GM18499 (cell line): Measurements from ENCODE around the gene SRSF3.
"Not testable (repeated sequence)": the region's sequence is repeated elsewhere in the genome, so short reads cannot be mapped to it uniquely, and the experiment has no call there.

Experiments
- ATAC-seq: cut with Tn5 transposase; IDR thresholded peaks from one replicate; pipeline ENCODE4 v1.9.1; 2021; ENCODE audit warnings: moderate number of reproducible peaks; ENCODE audit not compliant: insufficient read depth, unreplicated experiment

SRSF3 gene

DNA sequence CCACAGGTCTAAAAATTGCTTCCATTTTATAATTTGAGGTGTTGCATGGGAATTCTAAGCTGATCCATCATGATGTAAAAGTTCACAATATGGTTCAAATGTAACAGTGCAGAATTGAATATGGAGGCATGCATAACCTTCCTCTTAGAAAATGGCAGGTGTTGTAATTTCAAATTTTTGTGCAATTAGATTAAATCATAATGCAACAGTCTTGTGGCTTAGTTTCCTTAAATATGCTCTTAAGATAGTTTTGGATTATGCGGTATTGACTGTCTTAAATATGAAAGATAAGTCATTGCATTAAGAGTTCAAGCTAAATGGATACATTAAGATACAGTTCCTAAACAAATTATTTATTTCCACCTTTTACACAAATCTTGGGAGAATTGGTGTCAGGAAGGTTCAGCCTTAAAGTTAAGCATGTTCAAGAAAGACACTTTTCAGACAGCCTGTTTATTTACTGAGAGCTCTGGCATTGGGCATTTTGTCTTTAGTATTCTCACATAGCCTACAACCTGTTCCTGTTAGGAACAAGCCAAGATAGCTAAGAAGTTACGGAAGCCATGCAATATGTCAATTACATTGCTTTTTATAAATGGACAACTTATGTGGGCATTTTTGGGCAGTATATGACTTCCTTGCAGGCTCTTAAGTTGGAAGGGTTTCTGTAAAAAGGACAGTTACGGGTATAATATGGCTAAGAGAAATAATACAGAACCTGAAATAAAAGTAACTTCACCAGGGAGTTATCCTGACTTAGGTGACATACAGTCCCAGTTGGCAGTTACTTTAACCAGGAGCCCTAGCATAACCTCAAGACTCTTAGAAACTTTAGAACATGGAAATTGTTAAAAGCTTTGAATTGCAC, 9.3 kb downstream of the SRSF3 start:
- no peak for ATAC-seq

DNA sequence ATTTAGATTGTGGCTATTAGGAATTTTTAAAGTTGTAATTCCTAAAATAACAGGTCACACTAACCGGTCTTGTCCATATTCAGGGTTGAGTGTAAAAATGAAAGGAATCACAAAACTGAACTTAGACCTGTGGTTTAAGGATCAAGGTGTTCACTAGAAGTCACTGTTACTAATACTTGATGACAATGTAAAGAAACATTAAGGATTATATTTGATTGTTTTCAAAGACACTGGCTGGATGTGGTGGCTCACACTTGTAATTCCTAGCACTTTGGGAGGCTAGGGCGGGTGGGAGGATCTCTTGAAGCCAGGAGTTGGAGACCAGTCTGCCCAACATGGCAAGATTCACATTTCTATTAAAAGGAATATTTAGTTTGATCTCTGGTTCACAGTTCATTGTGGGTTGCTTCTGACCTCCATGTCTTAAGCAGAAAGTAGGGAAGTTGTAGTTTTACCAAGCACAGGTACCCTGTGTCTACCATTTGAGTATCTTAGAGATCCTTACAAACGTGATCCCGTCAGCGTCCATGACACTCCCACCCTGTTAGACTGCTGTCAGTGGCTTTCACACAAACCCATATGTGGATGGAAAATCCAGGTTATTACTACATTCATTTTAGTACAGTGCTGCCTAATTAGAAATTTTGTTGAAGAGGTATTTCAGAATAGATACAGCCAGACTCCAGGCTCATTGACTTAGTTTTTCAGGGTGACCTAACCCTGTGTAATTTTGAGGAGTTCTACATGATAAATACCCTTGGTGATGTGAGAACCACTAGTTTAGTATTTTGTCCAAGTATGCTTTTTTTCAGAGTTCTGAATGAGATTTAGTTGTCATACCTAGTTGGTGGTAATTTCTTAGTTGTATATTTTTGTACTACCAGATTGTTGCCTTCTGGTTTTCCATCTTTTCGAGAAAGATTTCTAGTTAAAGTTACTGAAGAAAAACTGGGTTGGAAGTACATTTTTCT, 10.2 kb downstream of the SRSF3 start:
- ATAC-seq, result no peak

DNA sequence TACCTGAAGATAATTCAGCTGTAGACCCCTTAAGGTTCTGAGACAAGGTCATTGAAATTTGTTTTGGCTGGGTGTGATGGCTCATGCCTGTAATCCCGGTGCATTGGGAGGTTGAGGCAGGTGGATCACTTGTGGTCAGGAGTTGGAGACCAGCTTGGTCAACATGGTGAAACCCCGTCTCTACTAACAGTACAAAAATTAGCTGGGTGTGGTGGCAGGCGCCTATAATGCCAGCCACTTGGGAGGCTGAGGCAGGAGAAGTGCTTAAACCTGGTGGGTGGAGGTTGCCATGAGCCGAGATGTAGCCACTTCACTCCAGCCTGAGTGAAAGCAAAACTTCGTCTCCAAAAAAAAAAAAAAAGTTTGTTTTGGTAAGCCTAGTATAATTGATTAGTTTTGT, 11.0 kb downstream of the SRSF3 start:
- ATAC-seq, result no peak

DNA sequence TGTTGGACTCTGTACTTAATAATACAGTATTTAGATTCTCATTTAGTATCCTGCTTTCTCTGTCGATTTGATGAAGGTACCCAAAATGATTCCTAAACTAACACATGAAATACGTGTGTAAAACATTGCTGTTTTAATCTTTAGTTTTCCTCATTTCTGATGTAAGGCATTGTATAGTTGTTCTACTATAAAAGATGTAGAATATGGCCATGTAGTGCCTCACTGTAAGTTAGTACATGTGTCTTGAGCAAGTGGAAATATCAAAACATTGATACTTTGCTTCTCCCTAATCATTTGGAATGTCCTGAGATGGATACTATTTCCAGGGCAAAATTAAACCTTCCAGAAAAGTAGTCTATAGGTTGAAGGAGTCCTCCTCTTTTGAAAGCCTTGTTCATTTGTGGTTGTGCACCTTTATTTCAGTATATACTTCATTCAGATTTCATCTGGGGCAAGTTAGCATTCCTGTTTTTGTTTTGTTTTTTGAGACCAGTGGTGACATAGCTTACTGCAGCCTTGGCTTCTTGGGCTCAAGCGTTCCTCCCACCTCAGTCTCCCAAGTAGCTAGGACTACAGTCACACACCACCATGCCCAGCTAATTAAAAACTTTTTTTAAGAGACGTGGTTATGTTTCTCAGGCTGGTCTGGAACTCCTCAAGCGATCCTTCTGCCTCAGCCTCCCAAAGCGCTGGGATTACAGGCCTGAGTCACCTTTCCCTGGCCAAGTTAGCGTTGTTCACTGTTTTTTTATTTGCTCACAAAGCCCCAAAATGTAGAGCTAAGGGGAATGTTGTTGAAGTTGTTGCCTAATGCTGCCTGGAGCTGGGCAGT, 11.6 kb downstream of the SRSF3 start:
- no peak for ATAC-seq

DNA sequence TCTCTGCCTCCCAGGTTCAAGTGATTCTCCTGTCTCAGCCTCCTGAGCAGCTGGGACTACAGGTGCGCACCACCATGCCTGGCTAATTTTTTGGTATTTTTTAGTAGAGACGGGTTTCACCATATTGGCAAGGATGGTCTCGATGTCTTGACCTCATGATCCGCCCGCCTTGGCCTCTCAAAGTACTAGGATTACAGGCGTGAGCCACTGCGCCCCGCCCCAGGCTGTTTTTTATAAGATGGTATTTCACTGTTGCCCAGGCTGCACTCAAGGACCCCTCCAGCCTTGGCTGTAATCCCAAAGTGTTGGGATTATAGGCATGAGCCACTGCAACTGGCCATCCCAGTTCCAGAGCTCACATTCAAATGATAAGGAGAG, 13.1 kb downstream of the SRSF3 start:
- not testable (repeated sequence) for ATAC-seq

DNA sequence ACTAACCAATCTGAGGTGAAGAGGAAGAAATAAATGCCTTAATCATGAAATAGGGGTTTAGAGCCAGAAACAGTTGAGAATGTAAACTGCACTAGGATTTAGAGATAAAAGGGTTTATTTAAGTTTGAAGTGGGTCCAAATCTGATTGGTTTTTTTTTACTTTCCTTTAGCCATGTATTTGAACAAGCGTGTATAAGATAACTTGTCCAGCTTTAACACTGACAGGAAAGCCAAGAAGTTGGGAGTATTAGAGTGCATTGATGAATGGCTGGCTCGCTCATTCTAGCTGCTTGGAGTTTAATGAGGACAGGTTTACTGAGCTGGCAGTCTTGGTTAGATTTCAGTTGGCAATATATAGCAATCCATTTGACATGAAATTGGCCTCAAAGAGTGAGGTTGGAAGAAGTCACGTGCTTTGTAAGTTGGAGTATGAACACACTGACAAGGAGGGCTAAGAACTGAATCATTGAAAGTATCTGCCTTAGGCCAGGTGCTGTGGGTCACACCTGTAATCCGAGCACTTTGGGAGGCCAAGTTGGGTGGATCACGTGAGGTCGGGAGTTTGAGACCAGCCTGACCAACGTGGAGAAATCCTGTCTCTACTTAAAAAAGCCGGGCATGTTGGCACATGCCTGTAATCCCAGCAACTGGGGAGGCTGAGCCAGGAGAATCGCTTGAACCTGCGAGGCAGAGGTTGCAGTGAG, 13.7 kb downstream of the SRSF3 start:
- ATAC-seq, result no peak

DNA sequence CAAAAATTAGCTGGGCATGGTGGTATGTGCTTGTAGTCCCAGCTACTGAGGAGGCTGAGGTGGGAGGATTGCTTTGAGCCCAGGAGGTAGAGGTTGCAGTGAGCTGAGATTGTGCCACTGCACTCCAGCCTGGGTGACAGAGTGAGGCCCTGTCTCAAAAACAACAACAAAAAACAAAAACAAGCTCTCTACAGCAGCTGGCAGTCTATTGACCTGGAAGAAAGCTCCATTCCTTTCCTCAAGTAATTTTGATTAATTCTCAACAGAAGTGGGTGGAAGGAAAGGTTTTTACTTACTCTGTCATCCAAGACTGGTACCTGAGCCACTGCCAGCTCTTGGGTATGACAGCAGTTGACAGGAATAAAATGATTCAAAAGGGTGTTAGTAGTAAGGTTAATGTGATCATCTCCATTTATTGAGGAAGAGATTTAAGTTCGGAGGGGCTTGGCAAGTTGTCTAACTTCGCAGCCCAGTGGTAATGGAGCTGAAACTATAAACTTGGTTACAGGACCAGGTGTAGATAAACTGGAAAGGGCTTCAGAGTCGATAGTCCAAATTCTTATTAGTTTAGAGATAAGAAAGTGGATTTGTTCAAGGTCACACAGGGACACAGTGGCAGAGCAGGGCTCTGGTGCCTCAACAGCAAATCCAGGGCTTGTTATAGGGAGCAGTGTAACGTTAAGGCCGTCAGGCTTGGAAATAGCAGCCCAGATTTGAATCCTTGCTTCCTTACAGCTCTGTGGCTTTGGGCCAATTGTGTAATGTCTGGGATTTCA, 14.8 kb downstream of the SRSF3 start:
- ATAC-seq, result no peak

DNA sequence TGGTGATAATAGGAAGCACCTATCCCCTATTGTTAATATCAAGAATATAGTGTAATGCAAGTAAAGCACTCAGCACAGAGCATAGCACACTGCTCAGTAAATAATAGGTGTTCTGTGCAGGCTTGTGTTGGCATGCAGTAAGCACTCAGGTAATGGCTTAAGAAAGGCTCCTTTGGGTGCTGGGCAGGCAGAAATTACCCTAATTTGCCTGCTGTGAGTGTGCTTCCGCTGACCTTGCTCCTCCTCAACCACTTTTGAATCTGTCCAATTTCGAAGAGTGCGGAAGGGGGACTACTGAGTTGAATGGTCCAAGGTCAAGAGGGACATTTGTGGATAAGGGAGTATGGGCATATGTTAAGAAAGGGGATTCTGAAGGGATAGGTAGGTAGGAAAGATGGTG, 15.4 kb downstream of the SRSF3 start:
- ATAC-seq, result no peak

DNA sequence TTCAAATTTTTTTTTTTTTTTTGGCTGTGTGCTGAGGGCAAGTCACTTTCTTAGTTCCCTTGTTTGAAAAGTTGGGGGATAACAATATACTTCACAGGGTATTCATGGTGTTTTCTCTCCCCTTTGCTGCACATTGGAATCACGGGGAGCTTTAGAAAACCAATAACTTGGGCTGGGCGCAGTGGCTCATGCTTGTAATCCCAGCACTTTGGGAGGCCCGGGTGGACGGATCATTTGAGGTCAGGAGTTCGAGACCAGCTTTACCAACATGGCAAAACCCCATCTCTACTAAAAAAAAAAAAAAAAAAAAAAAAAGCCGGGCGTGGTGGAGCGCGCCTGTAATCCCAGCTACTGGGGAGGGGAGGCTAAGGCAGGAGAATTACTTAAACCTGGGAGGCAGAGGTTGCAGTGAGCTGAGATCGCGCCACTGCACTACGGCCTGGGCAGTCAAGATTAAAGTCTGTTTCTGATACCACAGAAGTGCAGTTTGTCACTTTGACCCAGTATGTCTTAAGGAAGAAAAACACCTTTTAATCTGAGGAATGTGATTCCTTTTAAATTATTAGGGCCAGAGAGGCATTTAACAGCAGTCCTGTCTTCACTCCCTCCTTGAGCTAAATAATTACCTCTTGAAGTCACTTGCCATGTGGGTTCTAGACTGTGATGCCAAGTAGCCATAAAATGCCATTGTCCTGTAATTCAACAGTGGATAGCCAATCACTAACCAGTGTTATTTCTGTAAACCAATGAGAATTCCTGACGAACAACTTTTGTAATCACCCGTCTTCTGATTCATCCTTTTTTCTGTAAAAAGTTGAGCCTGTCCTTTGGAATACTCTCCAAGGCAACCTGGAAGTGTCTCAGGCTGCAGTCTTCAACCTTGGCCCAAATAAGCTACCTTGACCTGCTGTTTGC, 16.1 kb downstream of the SRSF3 start:
- no peak for ATAC-seq

DNA sequence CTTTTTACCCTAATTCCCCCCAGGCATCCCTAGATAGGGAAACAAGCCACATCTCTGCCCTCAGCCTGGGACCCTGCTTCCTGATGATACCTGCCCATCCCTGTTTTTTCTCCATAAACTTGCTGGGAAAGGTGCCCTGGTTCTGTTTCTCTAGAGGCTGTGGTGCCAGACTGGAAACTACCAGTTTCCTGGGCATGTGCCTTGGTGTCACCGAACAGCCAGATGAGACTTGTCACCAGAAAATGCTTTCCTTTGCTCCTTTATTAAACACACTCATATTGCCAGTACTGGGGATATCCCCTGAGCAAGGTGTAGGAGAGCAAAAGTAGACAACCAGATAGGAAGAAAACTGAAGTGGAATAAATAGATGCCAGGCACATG, 16.8 kb downstream of the SRSF3 start:
- ATAC-seq, result no peak

DNA sequence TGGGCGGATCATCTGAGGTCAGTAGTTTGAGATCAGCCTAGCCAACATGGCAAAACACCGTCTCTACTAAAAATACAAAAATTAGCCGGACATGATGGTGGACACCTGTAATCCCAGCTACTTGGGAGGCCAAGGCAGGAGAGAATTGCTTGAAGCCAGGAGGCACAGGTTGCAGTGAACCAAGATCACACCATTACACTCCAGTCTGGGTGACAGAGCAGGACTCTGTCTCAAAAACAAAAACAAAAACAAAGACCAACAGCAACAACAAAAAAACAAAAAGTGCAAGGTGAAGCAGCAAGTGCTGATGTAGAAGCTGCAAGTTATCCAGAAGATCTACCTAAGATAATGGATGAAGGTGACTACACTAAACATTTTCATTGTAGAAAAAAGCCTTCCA, 17.5 kb downstream of the SRSF3 start:
- ATAC-seq, result not testable (repeated sequence)

DNA sequence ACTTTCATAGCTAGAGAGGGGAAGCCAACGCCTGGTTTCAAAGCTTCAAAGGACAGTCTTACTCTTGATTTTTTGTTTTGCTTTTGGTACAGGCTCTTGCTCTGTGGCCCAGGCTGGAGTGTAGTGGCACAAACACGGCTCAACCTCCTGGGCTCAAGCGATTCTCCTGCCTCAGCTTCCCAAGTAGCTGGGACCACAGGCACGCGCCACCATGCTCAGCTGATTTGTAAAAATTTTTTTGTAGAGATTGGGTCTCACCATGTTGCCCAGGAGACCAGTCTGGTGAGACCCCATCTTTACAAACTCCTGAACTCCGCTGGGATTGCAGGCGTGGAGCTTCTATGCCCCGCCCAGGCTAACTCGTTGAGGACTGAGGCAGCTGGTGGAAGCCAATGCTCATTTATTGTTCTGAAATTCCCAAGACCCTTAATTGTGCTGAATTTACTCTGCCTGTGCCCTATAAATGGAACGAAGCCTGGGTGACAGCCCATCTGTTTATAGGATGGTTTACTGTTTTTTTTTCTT, 18.0 kb downstream of the SRSF3 start:
- ATAC-seq, result no peak

DNA sequence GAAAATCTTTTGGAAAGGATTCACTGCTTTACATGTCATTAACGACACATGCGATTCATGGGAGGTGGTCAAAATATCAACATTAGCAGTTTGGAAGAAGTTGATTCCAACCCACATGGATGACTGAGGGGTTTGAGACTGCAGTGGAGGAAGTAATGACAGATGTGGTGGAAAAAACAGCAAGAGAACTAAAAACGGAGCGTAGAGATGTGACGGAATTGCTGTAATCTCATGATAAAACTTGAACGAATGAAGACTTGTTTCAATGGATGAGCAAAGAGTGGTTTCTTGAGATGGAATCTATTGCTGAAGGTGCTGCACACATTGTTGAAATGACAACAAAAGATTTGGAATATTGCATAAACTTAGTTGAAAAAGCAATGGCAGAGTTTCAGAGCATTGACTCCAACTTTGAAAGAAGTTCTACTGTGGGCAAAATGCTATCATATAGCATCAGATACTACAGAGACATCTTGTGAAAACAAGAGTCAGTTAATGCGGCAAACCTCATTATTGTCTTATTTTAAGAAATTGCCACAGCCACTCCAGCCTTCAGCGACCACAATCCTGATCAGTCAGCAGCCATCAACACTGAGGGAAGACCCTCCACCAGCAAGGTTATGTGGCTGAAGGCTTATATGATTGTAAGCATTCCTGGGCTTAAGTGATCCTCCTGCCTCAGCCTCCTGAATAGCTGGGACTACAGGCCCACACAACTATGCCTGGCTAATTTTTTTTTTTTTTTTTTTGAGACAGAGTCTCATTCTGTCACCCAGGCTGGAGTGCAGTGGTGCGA, 19.2 kb downstream of the SRSF3 start:
- ATAC-seq, result no peak

DNA sequence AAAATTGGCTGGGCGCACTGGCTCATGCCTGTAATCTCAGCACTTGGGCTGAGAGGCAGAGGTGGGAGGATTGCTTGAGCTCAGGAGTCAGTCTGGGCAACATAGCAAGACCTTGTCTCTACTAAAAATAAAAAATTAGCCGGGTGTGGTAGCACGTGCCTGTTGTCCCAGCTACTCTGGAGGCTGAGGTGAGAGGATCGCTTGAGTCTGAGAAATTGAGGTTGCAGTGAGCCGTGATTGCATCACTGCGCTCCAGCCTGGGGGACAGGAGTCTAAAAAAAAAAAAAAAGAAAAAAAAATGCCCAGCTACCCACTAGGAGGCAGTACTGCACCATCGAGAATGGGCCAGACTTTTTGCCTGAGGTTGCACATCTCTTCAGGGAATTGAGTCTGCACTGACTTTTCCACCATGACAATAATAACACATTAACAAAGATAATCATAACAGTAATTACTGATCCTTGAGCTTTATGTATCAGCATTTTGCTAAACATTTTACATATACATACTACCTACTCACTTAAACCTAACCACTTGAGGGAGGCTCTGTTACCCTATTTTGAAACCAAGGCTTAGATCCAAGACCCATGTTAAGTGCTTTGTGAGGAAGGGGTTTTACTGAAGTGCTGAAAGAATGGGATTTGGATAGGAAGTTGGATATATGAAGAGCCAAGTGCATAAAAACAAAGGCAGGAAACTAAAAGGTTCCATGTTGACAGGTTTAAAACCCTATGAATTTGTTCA, 21.0 kb downstream of the SRSF3 start:
- ATAC-seq, result no peak

DNA sequence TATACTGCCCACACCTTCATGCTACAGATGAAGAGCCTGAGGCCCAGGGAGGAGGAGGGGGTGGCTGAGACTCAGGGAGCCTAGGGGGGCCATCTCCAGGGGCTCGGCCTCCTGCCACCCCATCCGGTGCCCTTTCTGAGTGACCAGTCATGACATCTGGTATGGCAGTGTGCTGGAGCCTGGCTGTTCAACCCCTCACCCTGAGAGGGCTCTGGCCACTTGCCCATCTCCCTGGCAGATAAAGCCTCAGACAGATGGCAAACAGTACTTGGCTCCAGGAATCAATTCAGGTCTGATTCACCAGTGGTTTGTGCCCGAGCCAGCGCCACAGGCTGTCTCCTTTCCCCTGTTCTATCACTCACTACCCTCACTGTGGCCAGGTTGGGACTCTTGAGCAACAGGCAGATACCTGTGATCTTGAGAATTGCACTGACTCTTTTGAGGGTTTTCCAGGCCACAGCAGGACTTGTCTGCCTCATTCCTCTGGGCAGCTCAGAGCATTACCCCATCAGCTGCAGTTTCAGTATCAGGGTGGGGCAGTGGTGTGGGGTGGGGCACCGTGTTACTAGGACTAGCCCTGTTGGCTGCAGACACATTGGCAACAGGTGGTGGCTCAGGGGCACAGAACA, 22.8 kb downstream of the SRSF3 start:
- ATAC-seq, result no peak
